H1 (cell line): ENCODE data around the gene ALPK3. TPM values are rescaled to one million over a fixed set of nuclear protein-coding genes. Genes with fewer than 3 reads are reported as not detected.

ENCODE experiments used
- CTCF ChIA-PET: fragments of 300-600 bp; sonication (Branson Sonifier 250); formaldehyde crosslinking; loops from one replicate; lab custom pipeline; 2021; ENCODE audit not compliant: partially characterized antibody; lab: Charles Lee
- POLR2A ChIA-PET: fragments of 300-600 bp; sonication (Branson Sonifier 250); formaldehyde crosslinking; loops from one replicate; lab custom pipeline; 2021; ENCODE audit warnings: inconsistent platforms; ENCODE audit not compliant: partially characterized antibody; lab: Charles Lee
- DNase-seq, 2 experiments: peaks; one replicate each; pipeline versions ENCODE4 v3.0.0 to v3.0.0-alpha.2; 2010 to 2022; ENCODE audit warnings: low spot score in 2 of 2, low read depth in 1 of 2, mixed read lengths in 1 of 2
- FAIRE-seq: peaks from 2 replicates; lab custom pipeline; 2011; peaks lifted over from hg19 to GRCh38; lab: Jason Lieb, UNC
- H2AFZ ChIP-seq: 2 replicates; pipeline ENCODE4 v1.8.1; 2012; ENCODE audit warnings: low read length, inconsistent platforms
- H2AK5ac ChIP-seq: 2 replicates; pipeline ENCODE4 v1.6.1; 2013; ENCODE audit warnings: low read depth, low read length
- H2BK120ac ChIP-seq: replicated peaks from 2 replicates; pipeline ENCODE3; 2013; ENCODE audit warnings: low read depth, low read length, inconsistent platforms
- H2BK12ac ChIP-seq: 2 replicates; pipeline ENCODE4 v1.6.1; 2013; ENCODE audit warnings: low read depth, low read length
- H2BK15ac ChIP-seq: 2 replicates; pipeline ENCODE4 v1.6.1; 2013; ENCODE audit warnings: low read length
- H2BK20ac ChIP-seq: 2 replicates; pipeline ENCODE4 v1.6.1; 2013; ENCODE audit warnings: low read length
- H2BK5ac ChIP-seq: 2 replicates; pipeline ENCODE4 v1.6.1; 2013; ENCODE audit warnings: low read depth, low read length
- H3K14ac ChIP-seq: 2 replicates; pipeline ENCODE4 v1.6.1; 2013; ENCODE audit warnings: inconsistent platforms; ENCODE audit not compliant: insufficient read length
- H3K18ac ChIP-seq: 2 replicates; pipeline ENCODE4 v1.6.1; 2013; ENCODE audit warnings: low read length; ENCODE audit errors: extremely low read depth
- H3K23ac ChIP-seq: 2 replicates; pipeline ENCODE4 v1.6.1; 2013; ENCODE audit warnings: inconsistent platforms; ENCODE audit not compliant: insufficient read length
- H3K23me2 ChIP-seq: 2 replicates; pipeline ENCODE4 v1.6.1; 2013; ENCODE audit warnings: low read depth, low read length
- H3K27ac ChIP-seq: 2 replicates; pipeline ENCODE4 v1.6.1; 2011; ENCODE audit warnings: low read depth, low read length, inconsistent platforms
- H3K27me3 ChIP-seq, 4 experiments: replicated peaks in 1 of 4; 1 replicate in 1 of 4; 2 replicates in 3 of 4; pipeline versions ENCODE4 v1.6.1 to v1.8.1; 2011 to 2013; ENCODE audit warnings: low read length in 3 of 4, mild to moderate bottlenecking in 3 of 4, inconsistent platforms in 2 of 4, mixed read lengths in 2 of 4, moderate library complexity in 1 of 4; ENCODE audit not compliant: control insufficient read depth in 3 of 4, insufficient read depth in 3 of 4; ENCODE audit errors: extremely low read depth in 1 of 4
- H3K36me3 ChIP-seq, 4 experiments: 2 replicates each; pipeline versions ENCODE4 v1.6.1 to v1.8.1; 2011 to 2013; ENCODE audit warnings: mild to moderate bottlenecking in 4 of 4, low read length in 3 of 4, moderate library complexity in 2 of 4, control low read depth in 1 of 4, inconsistent platforms in 1 of 4; ENCODE audit not compliant: insufficient read depth in 4 of 4, control insufficient read depth in 2 of 4
- H3K4ac ChIP-seq: replicated peaks from 2 replicates; pipeline ENCODE3; 2013; ENCODE audit warnings: low read length, low read depth, mixed read lengths, inconsistent platforms; ENCODE audit not compliant: insufficient read length
- H3K4me1 ChIP-seq, 4 experiments: replicated peaks in 1 of 4; 1 replicate in 1 of 4; 2 replicates in 3 of 4; pipeline versions ENCODE4 v1.6.1 to v1.8.1; 2011 to 2013; ENCODE audit warnings: low read length in 3 of 4, inconsistent platforms in 2 of 4, mixed read lengths in 1 of 4; ENCODE audit not compliant: insufficient read depth in 4 of 4, control insufficient read depth in 3 of 4
- H3K4me2 ChIP-seq, 2 experiments: 2 replicates each; pipeline versions ENCODE4 v1.6.1 to v1.8.1; 2011 to 2013; ENCODE audit warnings: low read depth in 2 of 2, low read length in 2 of 2, control low read depth in 1 of 2, inconsistent platforms in 1 of 2, mild to moderate bottlenecking in 1 of 2; ENCODE audit not compliant: insufficient read depth in 1 of 2
- H3K4me3 ChIP-seq, 4 experiments: fragments of 200-600, 300-600 bp in 1 of 4; sonication (generic), shearing (Covaris generic), sonication (Bioruptor Twin) in 1 of 4; 2 replicates each; pipeline versions ENCODE4 v1.5.1 to v1.8.1; 2011 to 2016; ENCODE audit warnings: low read length in 4 of 4, low read depth in 3 of 4, control low read depth in 2 of 4, inconsistent platforms in 2 of 4, mild to moderate bottlenecking in 2 of 4, mixed read lengths in 1 of 4, moderate library complexity in 1 of 4; ENCODE audit not compliant: insufficient read depth in 2 of 4; ENCODE audit errors: extremely low read depth in 1 of 4
- H3K56ac ChIP-seq: replicated peaks from 2 replicates; pipeline ENCODE3; 2013; ENCODE audit warnings: low read depth, mild to moderate bottlenecking, mixed read lengths, low read length, inconsistent platforms; ENCODE audit not compliant: insufficient read length
- H3K79me1 ChIP-seq: 2 replicates; pipeline ENCODE4 v1.6.1; 2013; ENCODE audit warnings: low read depth, low read length, control low read depth
- H3K79me2 ChIP-seq, 2 experiments: 2 replicates each; pipeline versions ENCODE4 v1.6.1 to v1.8.1; 2012 to 2013; ENCODE audit warnings: low read length in 2 of 2, mild to moderate bottlenecking in 2 of 2, inconsistent platforms in 1 of 2; ENCODE audit not compliant: insufficient read depth in 2 of 2, control insufficient read depth in 1 of 2
- H3K9ac ChIP-seq, 4 experiments: replicated peaks in 1 of 4; 1 replicate in 1 of 4; 2 replicates in 3 of 4; pipeline versions ENCODE4 v1.6.1 to v1.8.1; 2011 to 2013; ENCODE audit warnings: low read depth in 3 of 4, low read length in 3 of 4, control low read depth in 2 of 4, mild to moderate bottlenecking in 2 of 4, moderate library complexity in 2 of 4, inconsistent platforms in 1 of 4; ENCODE audit errors: extremely low read depth in 1 of 4
- H3K9me3 ChIP-seq, 2 experiments: 2 replicates each; pipeline versions ENCODE4 v1.6.1 to v1.8.1; 2012 to 2013; ENCODE audit warnings: mild to moderate bottlenecking in 2 of 2, moderate library complexity in 2 of 2, control low read depth in 1 of 2, inconsistent platforms in 1 of 2, low read depth in 1 of 2, low read length in 1 of 2, mixed read lengths in 1 of 2; ENCODE audit not compliant: insufficient read depth in 2 of 2
- H4K20me1 ChIP-seq, 2 experiments: replicated peaks in 1 of 2; 2 replicates each; pipeline versions ENCODE3 to v1.8.1; 2011 to 2013; ENCODE audit warnings: inconsistent platforms in 2 of 2, low read length in 2 of 2, mild to moderate bottlenecking in 1 of 2; ENCODE audit not compliant: insufficient read depth in 2 of 2, control insufficient read depth in 1 of 2
- H4K5ac ChIP-seq: 2 replicates; pipeline ENCODE4 v1.6.1; 2013; ENCODE audit warnings: low read length, low read depth, mixed read lengths, inconsistent platforms; ENCODE audit not compliant: insufficient read length
- H4K8ac ChIP-seq: 2 replicates; pipeline ENCODE4 v1.8.0; 2013; ENCODE audit warnings: mild to moderate bottlenecking, moderate library complexity, low read length, inconsistent platforms; ENCODE audit not compliant: insufficient read depth; ENCODE audit errors: extremely low read depth
- H4K91ac ChIP-seq: replicated peaks from 2 replicates; pipeline ENCODE3; 2013; ENCODE audit warnings: low read length, mixed read lengths, inconsistent platforms; ENCODE audit not compliant: insufficient read length
- ATF3 ChIP-seq: IDR thresholded peaks from 2 replicates; pipeline ENCODE4 v1.6.1; 2011; ENCODE audit warnings: low read depth, mild to moderate bottlenecking, low read length; ENCODE audit not compliant: insufficient read depth
- CBX8 ChIP-seq: fragments of 300-800, 300-1000 bp; sonication (generic); IDR thresholded peaks from 2 replicates; pipeline ENCODE4 v1.7.1; 2016; ENCODE audit warnings: low read depth, low read length, borderline replicate concordance
- EZH2 ChIP-seq: fragments of 200-600 bp; sonication (generic); IDR thresholded peaks from 2 replicates; pipeline ENCODE4 v1.7.1; 2012; ENCODE audit warnings: low read depth, mild to moderate bottlenecking, moderate library complexity, low read length, inconsistent platforms; ENCODE audit not compliant: severe bottlenecking
- HDAC6 ChIP-seq: IDR thresholded peaks from one replicate; pipeline ENCODE4 v1.7.1; 2012; ENCODE audit warnings: low read depth, mild to moderate bottlenecking, inconsistent platforms, low read length, moderate library complexity
- KDM1A ChIP-seq: fragments of 200-600, 300-600 bp; sonication (generic); IDR thresholded peaks from 2 replicates; pipeline ENCODE4 v1.7.1; 2016; ENCODE audit warnings: mild to moderate bottlenecking, low read length, borderline replicate concordance
- PHF8 ChIP-seq: fragments of 200-600 bp; sonication (generic); conservative IDR thresholded peaks from 2 replicates; pipeline ENCODE4 v1.7.1; 2012; ENCODE audit warnings: low read depth, mild to moderate bottlenecking, inconsistent platforms, low read length, moderate library complexity
- RAD21 ChIP-seq, 2 experiments: IDR thresholded peaks in 1 of 2; conservative IDR thresholded peaks in 1 of 2; 2 replicates each; pipeline ENCODE4 v1.6.1; 2011; ENCODE audit warnings: low read depth in 2 of 2, low read length in 2 of 2, improper control_type of control experiment in 1 of 2, inconsistent platforms in 1 of 2, mild to moderate bottlenecking in 1 of 2, moderate library complexity in 1 of 2
- RFX5 ChIP-seq: IDR thresholded peaks from 2 replicates; pipeline ENCODE4 v1.6.1; 2011; ENCODE audit warnings: low read depth, low read length, improper control_type of control experiment, borderline replicate concordance
- SP4 ChIP-seq: IDR thresholded peaks from 2 replicates; pipeline ENCODE4 v1.6.1; 2012; ENCODE audit warnings: low read length, inconsistent platforms
- WGBS, 2 experiments: shearing (Covaris generic) in 1 of 2; methylation state at CpG; one replicate each; pipeline versions ENCODE4 v1.1.6 to v1.1.7; 2013 to 2015; ENCODE audit warnings: low lambda C conversion rate in 2 of 2, mixed read lengths in 2 of 2, inconsistent platforms in 1 of 2, low coverage in 1 of 2, missing lambda C conversion rate in 1 of 2; ENCODE audit not compliant: insufficient replicate concordance in 2 of 2, insufficient coverage in 1 of 2, insufficient read length in 1 of 2; ENCODE audit errors: extremely low coverage in 1 of 2, missing lambda C conversion rate in 1 of 2; 5-methylcytosine and 5-hydroxymethylcytosine counted together
- polyA plus RNA-seq, 7 experiments: library from polyadenylated mRNA; depleted of rRNA in 3 of 7; stranded (reverse) in 5 of 7; unstranded in 2 of 7; fragments of >200 nt in 5 of 7; fragments of 200-250 nt in 2 of 7; gene quantifications; 1 replicate in 5 of 7; 2 replicates in 1 of 7; 4 replicates in 1 of 7; pipeline versions ENCODE4 v1.2.1 to v1.2.3, GENCODE V29; 2011 to 2013; ENCODE audit warnings: missing spikeins in 2 of 7, mixed read lengths in 2 of 7
- total RNA-seq: library from RNA; stranded (reverse); fragmentation: NEBNext Ultra II Directional; extraction: Animal tissue kit (Norgen Biotek cat#: 25700); gene quantifications from 2 replicates; pipeline ENCODE4 v1.2.1, GENCODE V29; 2021

ALPK3 gene
- total and polyA plus RNA-seq, 2 of the 8 experiments (the other 6 are each of a cell fraction or from before 2014, with no cell fraction given): 4.4 to 19.2 TPM

GRCh38 chr15:84824260-84825007, 7.3 kb downstream of the ALPK3 start:
- Histone ChIP-seq H2BK15ac (no peak overlapping the region), H3K4me2 (no peak overlapping the region), H3K36me3 (0 out of 8 replicates have a peak, but pooled peaks cover 0 to 2% (median 0%) of the 10 kb centered on the region in 4 experiments), H3K56ac (no peak overlapping the region), H3K27ac (no peak overlapping the region), H3K79me1 (0 out of 2 replicates have a peak, but pooled peaks cover 4% of the 10 kb centered on the region), H4K20me1 (no peaks in the 10 kb centered on the region), H2BK12ac (no peak overlapping the region), H3K9ac (no peak overlapping the region), H4K5ac (no peak overlapping the region), H3K79me2 (no peaks in the 10 kb centered on the region), H3K14ac (no peak overlapping the region), H2BK120ac (no peak overlapping the region), H3K4me3 (no peak overlapping the region), H4K8ac (no peak overlapping the region), H3K9me3 (no peaks in the 10 kb centered on the region), H2AFZ (no peak overlapping the region), H3K23me2 (no peaks in the 10 kb centered on the region), H3K23ac (no peak overlapping the region), H3K4ac (peak overlapping the region; percentile 29), H3K18ac (no peak overlapping the region), H2BK5ac (no peak overlapping the region), H4K91ac (no peak overlapping the region), H3K27me3 (no peaks in the 10 kb centered on the region), H2BK20ac (no peak overlapping the region), H2AK5ac (no peak overlapping the region), H3K4me1 (peaks cover 0 to 10% (median 4%) of the 10 kb centered on the region in 4 experiments; a peak in 4 of 7 replicates)
- WGBS, 2 experiments: 91% methylated on average over 6 of the region's 6 CpGs; no CpG with 5 or more reads in 1 of the 2 experiments
- no peak for FAIRE-seq
- ChIA-PET POLR2A (interaction anchor here (0.6 to 2.0 kb wide), 8 partner anchors 9 to 254 kb away, joined by 3 to 7 read pairs (median 4); no protein-coding TSS in a partner anchor), CTCF (interaction anchor here (0.6 to 5.4 kb wide), 22 partner anchors 9 to 220 kb away, joined by 3 to 43 read pairs (median 3); no protein-coding TSS in a partner anchor)
- DNase-seq: no peak
- TF ChIP-seq RAD21 (IDR thresholded peaks at IDR 0.05 in 1 of 2, conservative IDR thresholded peaks at IDR 0.05 in 1 of 2; ENCODE audit: low read depth in 2 of 2, low read length in 2 of 2) (no peak), EZH2 (no peak), ATF3 (no peak), HDAC6 (no peak), SP4 (no peak), CBX8 (no peak), PHF8 (no peak), RFX5 (no peak), KDM1A (no peak)
